Endodermal cell (in vitro differentiated cells): ENCODE data around the gene SPDYA. TPM values are rescaled to one million over a fixed set of nuclear protein-coding genes. Genes with fewer than 3 reads are reported as not detected.

Source experiments
- DNase-seq: peaks from one replicate; pipeline ENCODE4 v3.0.0-alpha.2; 2017
- H3K27ac ChIP-seq: 2 replicates; pipeline ENCODE4 v1.5.1; 2013; ENCODE audit warnings: mild to moderate bottlenecking, low read depth, low read length, moderate library complexity
- H3K27me3 ChIP-seq: 2 replicates; pipeline ENCODE4 v1.6.1; 2013; ENCODE audit warnings: mild to moderate bottlenecking, low read length, moderate library complexity; ENCODE audit not compliant: insufficient read depth, control insufficient read depth, poor library complexity, severe bottlenecking
- H3K36me3 ChIP-seq: 2 replicates; pipeline ENCODE4 v1.7.0; 2013; ENCODE audit warnings: mild to moderate bottlenecking, low read length, moderate library complexity; ENCODE audit not compliant: control insufficient read depth, insufficient read depth
- H3K4me1 ChIP-seq: one replicate; pipeline ENCODE4 v1.7.0; 2013; ENCODE audit warnings: low read length; ENCODE audit not compliant: control insufficient read depth, insufficient read depth
- H3K4me3 ChIP-seq: 2 replicates; pipeline ENCODE4 v1.5.1; 2013; ENCODE audit warnings: mild to moderate bottlenecking, low read length, moderate library complexity
- H3K9ac ChIP-seq: 2 replicates; pipeline ENCODE4 v1.6.1; 2013; ENCODE audit warnings: mild to moderate bottlenecking, low read length, moderate library complexity; ENCODE audit not compliant: poor library complexity, severe bottlenecking; ENCODE audit errors: extremely low read depth
- H3K9me3 ChIP-seq: 2 replicates; pipeline ENCODE4 v1.6.1; 2013; ENCODE audit warnings: mild to moderate bottlenecking, low read length, moderate library complexity; ENCODE audit not compliant: control insufficient read depth
- H3K27ac Mint-ChIP-seq: 2 replicates; pipeline ENCODE4 v1.8.0; 2020; ENCODE audit warnings: mixed read lengths
- H3K27me3 Mint-ChIP-seq: 2 replicates; pipeline ENCODE4 v1.8.0; 2021; ENCODE audit warnings: mild to moderate bottlenecking, mixed read lengths; ENCODE audit not compliant: insufficient read depth
- H3K36me3 Mint-ChIP-seq: 2 replicates; pipeline ENCODE4 v1.8.0; 2020; ENCODE audit warnings: low read depth, mixed read lengths
- H3K4me1 Mint-ChIP-seq: 2 replicates; pipeline ENCODE4 v1.8.0; 2020; ENCODE audit warnings: mixed read lengths
- H3K4me3 Mint-ChIP-seq: 2 replicates; pipeline ENCODE4 v1.8.0; 2020; ENCODE audit warnings: mild to moderate bottlenecking, moderate library complexity, mixed read lengths
- H3K9me3 Mint-ChIP-seq: 2 replicates; pipeline ENCODE4 v1.8.0; 2020; ENCODE audit warnings: mild to moderate bottlenecking, mixed read lengths
- CTCF ChIP-seq: fragments of 200-600 bp; sonication (generic); conservative IDR thresholded peaks from 2 replicates; pipeline ENCODE4 v1.5.0; 2021; ENCODE audit warnings: antibody characterized with exemption, mild to moderate bottlenecking
- WGBS, 2 experiments: methylation state at CpG; one replicate each; pipeline versions ENCODE4 v1.1.5 to v1.1.7; 2013; ENCODE audit warnings: missing lambda C conversion rate in 2 of 2, mixed read lengths in 1 of 2; ENCODE audit not compliant: insufficient coverage in 1 of 2, insufficient read length in 1 of 2; 5-methylcytosine and 5-hydroxymethylcytosine counted together
- total RNA-seq, 2 donors: library from RNA; stranded (reverse); fragmentation: NEBNext Ultra II Directional in 1 of 2; extraction: Animal tissue kit (Norgen Biotek cat#: 25700) in 1 of 2; gene quantifications; 2 replicates in 1 of 2; 3 replicates in 1 of 2; pipeline ENCODE4 v1.2.1, GENCODE V29; 2021

Gene SPDYA
- total RNA-seq, 2 donors from 2014 or later: 0.91 to 1.6 TPM

DNA sequence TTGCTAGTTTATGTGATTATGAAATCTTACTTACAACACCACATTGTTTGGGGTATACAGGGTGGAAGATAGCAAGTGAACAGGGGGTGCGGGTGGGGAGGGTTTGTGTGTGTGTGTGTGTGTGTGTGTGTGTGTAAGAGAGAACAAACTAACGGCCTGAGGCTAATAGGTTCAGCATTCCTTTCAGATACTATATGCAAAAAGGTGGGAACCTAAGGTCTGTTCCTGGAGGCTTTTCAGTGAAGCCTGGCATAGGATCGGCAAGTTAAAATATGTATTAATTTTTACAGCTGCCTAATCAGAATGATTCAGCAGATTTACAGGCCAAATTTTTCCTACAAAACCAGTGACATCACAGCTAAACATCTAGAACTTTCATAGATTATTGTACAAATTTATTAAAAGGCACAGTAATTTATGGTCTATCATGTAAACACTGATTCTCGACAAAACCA is 7.6 kb upstream of the SPDYA start:
- Histone ChIP-seq H3K36me3 (peaks cover 69% of the 10 kb centered on the region), H3K27me3 (no peaks in the 10 kb centered on the region), H3K27ac (no peak overlapping the region), H3K4me3 (no peak overlapping the region), H3K9ac (no peak overlapping the region), H3K9me3 (no peaks in the 10 kb centered on the region), H3K4me1 (no peaks in the 10 kb centered on the region)
- no peak for DNase-seq
- 92% methylated on average over 4 of the region's 4 CpGs; no CpG with 5 or more reads in 1 of the 2 experiments for WGBS, 2 experiments
- no peaks in the 10 kb centered on the region for H3K9me3 Mint-ChIP-seq
- no peak overlapping the region for H3K4me3 Mint-ChIP-seq
- peaks cover 72% of the 10 kb centered on the region for H3K36me3 Mint-ChIP-seq
- no peak for TF ChIP-seq CTCF
- H3K27me3 Mint-ChIP-seq: no peaks in the 10 kb centered on the region
- H3K27ac Mint-ChIP-seq: peak overlapping the region; percentile 36
- no peaks in the 10 kb centered on the region for H3K4me1 Mint-ChIP-seq

- H3K27ac ChIP-seq: no peak overlapping the region
- no peaks in the 10 kb centered on the region for H3K4me1 ChIP-seq
- no peak overlapping the region for H3K27ac Mint-ChIP-seq
- H3K9ac ChIP-seq: no peak overlapping the region
- peaks cover 26% of the 10 kb centered on the region for H3K27me3 Mint-ChIP-seq
- peak; percentile 44 for DNase-seq
- WGBS, 2 experiments: 76 to 84% methylated on average over 5 to 10 of the region's 10 CpGs
- H3K4me1 Mint-ChIP-seq: no peaks in the 10 kb centered on the region
- no peaks in the 10 kb centered on the region for H3K9me3 ChIP-seq
- peaks cover 9% of the 10 kb centered on the region for H3K27me3 ChIP-seq
- peaks cover 4% of the 10 kb centered on the region for H3K9me3 Mint-ChIP-seq
- H3K4me3 Mint-ChIP-seq: peak overlapping the region; percentile 45
- peaks cover 13% of the 10 kb centered on the region for H3K36me3 ChIP-seq
- peak overlapping the region; percentile 78 for H3K4me3 ChIP-seq
- peaks cover 24% of the 10 kb centered on the region for H3K36me3 Mint-ChIP-seq
- TF ChIP-seq CTCF: no peak
Measured at GRCh38 chr2:28809927-28810326, 707 bp upstream of the SPDYA start.

DNA sequence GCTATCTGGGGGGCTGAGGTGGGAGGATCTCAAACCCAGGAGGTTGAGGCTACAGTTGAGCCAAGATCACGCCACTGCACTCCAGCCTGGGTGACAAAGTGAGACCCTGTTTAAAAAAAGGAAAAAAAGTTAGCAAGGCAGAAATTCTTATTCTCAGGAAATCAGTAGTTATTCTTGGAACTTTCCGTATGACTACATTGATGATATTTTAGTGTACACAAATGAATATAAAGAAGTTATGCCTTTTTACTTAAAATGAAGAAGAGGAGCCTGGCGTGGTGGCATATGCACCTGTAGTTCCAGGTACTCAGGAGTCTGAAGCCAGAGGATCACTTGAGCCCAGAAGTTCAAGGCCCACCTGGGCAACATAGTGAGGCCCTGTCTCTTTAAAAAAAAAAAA is 7.4 kb downstream of the SPDYA start:
- H3K4me1 ChIP-seq: no peaks in the 10 kb centered on the region
- H3K9me3 Mint-ChIP-seq: no peaks in the 10 kb centered on the region
- H3K4me1 Mint-ChIP-seq: peaks cover 1% of the 10 kb centered on the region
- 83 to 94% methylated on average over 3 of the region's 3 CpGs for WGBS, 2 experiments
- no peak overlapping the region for H3K4me3 ChIP-seq
- H3K36me3 Mint-ChIP-seq: no peaks in the 10 kb centered on the region
- H3K36me3 ChIP-seq: no peaks in the 10 kb centered on the region
- TF ChIP-seq CTCF: no peak
- no peak overlapping the region for H3K27ac ChIP-seq
- H3K9me3 ChIP-seq: no peaks in the 10 kb centered on the region
- H3K27me3 ChIP-seq: no peaks in the 10 kb centered on the region
- no peaks in the 10 kb centered on the region for H3K27me3 Mint-ChIP-seq
- no peak for DNase-seq
- no peak overlapping the region for H3K27ac Mint-ChIP-seq
- no peak overlapping the region for H3K9ac ChIP-seq
- H3K4me3 Mint-ChIP-seq: no peak overlapping the region
